Prostate gland (tissue), 2 donors: ENCODE results near the gene SHKBP1. TPM values are rescaled to one million over a fixed set of nuclear protein-coding genes. Genes with fewer than 3 reads are reported as not detected.
"Not testable (repeated sequence)": the region's sequence is repeated elsewhere in the genome, so short reads cannot be mapped to it uniquely, and the experiment has no call there.

Source experiments
- DNase-seq: peaks from one replicate; pipeline ENCODE4 v3.0.0-alpha.2; 2019; ENCODE audit warnings: low spot score
- H3K27ac ChIP-seq, 2 donors: fragments of 200-600 bp; sonication (generic); 2 replicates each; pipeline ENCODE4 v1.5.1; 2017 to 2019
- H3K27me3 ChIP-seq: fragments of 200-600 bp; sonication (generic); replicated peaks from 2 replicates; pipeline ENCODE4 v1.5.1; 2019; ENCODE audit not compliant: insufficient read depth
- H3K36me3 ChIP-seq, 2 donors: fragments of 200-600 bp; sonication (generic); 1 replicate in 1 of 2; 2 replicates in 1 of 2; pipeline versions ENCODE4 v1.5.1 to v1.8.1; 2017 to 2019
- H3K4me1 ChIP-seq: fragments of 200-600 bp; sonication (generic); replicated peaks from 2 replicates; pipeline ENCODE4 v1.5.1; 2019
- H3K4me3 ChIP-seq, 2 donors: fragments of 200-600 bp; sonication (generic); 2 replicates each; pipeline ENCODE4 v1.5.1; 2017 to 2019
- H3K9me3 ChIP-seq: fragments of 200-600 bp; sonication (generic); 2 replicates; pipeline ENCODE4 v1.5.1; 2017
- POLR2A ChIP-seq: fragments of 450-650 bp; IDR thresholded peaks from one replicate; pipeline ENCODE4 v1.6.1; 2016; ENCODE audit warnings: antibody characterized with exemption, mild to moderate bottlenecking
- POLR2AphosphoS5 ChIP-seq: sonication (generic); formaldehyde crosslinking; IDR thresholded peaks from one replicate; pipeline ENCODE4 v1.6.1; 2017; ENCODE audit warnings: antibody characterized with exemption
- WGBS: methylation state at CpG from one replicate; pipeline ENCODE4 v1.1.5; 2018; 5-methylcytosine and 5-hydroxymethylcytosine counted together
- intact Hi-C: fragments of 100-400 bp; cut with DNase I; formaldehyde crosslinking; loops from one replicate; pipeline ENCODE4 v1.14.2; 2022
- total RNA-seq, 2 donors: library from RNA; depleted of rRNA; stranded (reverse); fragments of >200 nt; gene quantifications; one replicate each; pipeline ENCODE4 v1.1.0, GENCODE V29; 2016
- TF ChIP-seq, protein P1 (sequence below), 4 experiments: fragments of 200-600 bp in 2 of 4; fragments of 450-650 bp in 2 of 4; sonication (generic) in 2 of 4; IDR thresholded peaks; 1 replicate in 3 of 4; 2 replicates in 1 of 4; pipeline ENCODE4 v1.5.1; 2016 to 2019; ENCODE audit warnings: antibody characterized with exemption in 4 of 4, mild to moderate bottlenecking in 2 of 4, moderate library complexity in 2 of 4

The SHKBP1 gene
- total RNA-seq, 2 donors from 2014 or later = 54.6 to 91.6 TPM

DNA sequence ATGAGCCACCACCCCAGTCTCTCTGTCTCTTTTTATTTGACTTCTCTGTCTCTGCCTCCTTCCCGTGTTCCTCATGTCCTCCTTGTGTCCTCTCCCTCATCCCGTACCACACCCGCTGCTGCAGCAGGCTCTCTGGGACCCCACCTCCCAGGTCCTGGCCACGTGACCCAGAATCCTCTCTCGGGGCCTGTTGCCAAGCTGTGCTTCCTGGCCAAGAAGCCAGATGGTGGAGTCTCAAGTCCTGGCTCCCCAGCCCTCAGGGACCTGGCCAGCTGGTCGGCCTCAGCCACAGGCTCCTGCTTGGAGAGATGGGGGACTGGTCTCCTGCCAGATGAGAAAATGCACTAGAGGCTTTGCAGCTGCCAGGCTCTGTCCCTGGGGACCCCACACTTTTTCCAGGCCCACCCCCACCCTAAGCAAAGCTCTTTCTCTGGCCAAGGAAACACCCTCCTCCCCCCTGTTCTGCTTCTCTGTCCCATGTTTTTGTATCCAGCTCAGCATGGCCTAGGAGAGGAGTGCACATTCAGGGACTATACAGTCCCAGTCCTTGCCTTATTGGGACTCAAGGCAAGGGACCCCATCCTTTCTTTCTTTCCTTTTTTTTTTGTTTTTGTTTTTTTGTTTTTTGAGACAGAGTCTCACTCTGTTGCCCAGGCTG, 34.3 kb upstream of the SHKBP1 start:
- no peak overlapping the region for H3K4me3 ChIP-seq
- H3K9me3 ChIP-seq = no peaks in the 10 kb centered on the region
- intact Hi-C loops = loop anchor here (5.0 kb wide), 1 partner anchor 55 kb away; no protein-coding TSS in a partner anchor
- WGBS = 43% methylated on average over 6 of the region's 6 CpGs
- H3K27ac ChIP-seq = no peak overlapping the region
- H3K27me3 ChIP-seq = no peaks in the 10 kb centered on the region
- H3K36me3 ChIP-seq = no peaks in the 10 kb centered on the region
- DNase-seq = no peak
- no peaks in the 10 kb centered on the region for H3K4me1 ChIP-seq
- TF ChIP-seq POLR2AphosphoS5 (no peak), POLR2A (no peak)
- TF ChIP-seq, protein P1, sequence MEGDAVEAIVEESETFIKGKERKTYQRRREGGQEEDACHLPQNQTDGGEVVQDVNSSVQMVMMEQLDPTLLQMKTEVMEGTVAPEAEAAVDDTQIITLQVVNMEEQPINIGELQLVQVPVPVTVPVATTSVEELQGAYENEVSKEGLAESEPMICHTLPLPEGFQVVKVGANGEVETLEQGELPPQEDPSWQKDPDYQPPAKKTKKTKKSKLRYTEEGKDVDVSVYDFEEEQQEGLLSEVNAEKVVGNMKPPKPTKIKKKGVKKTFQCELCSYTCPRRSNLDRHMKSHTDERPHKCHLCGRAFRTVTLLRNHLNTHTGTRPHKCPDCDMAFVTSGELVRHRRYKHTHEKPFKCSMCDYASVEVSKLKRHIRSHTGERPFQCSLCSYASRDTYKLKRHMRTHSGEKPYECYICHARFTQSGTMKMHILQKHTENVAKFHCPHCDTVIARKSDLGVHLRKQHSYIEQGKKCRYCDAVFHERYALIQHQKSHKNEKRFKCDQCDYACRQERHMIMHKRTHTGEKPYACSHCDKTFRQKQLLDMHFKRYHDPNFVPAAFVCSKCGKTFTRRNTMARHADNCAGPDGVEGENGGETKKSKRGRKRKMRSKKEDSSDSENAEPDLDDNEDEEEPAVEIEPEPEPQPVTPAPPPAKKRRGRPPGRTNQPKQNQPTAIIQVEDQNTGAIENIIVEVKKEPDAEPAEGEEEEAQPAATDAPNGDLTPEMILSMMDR (IDR thresholded peaks at IDR 0.05) = no peak

DNA sequence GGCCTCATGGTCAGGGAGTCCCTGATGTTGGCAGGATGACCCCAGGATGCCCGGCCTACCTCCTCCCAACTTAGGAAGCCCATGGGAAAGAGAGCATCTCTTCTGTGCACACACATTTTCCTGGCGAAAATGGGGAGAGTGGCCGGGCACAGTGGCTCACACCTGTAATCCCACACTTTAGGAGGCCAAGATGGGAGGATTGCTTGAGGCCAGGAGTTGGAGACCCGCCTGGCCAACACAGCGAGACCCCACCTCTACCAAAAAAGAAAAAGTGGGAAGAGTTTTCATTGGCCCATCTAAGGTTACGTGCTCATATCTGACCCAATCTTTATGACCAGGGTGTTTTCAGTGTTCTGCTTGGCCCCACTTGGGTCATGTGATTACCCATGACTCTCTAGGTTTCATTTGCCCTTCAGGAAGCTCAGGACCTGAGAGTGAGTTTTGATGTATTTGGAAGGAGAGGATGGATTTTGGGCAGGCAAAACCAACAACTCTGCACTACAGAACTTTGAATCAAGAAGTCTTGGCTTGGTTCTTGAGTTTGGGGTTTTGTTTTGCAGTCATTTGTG, 33.6 kb upstream of the SHKBP1 start:
- DNase-seq = no peak
- Histone ChIP-seq H3K9me3 (no peaks in the 10 kb centered on the region), H3K4me1 (no peaks in the 10 kb centered on the region), H3K36me3 (no peaks in the 10 kb centered on the region), H3K4me3 (no peak overlapping the region), H3K27me3 (no peaks in the 10 kb centered on the region), H3K27ac (no peak overlapping the region)
- intact Hi-C loops = loop anchor here (5.0 kb wide), 1 partner anchor 54 kb away; no protein-coding TSS in a partner anchor
- TF ChIP-seq, protein P1 (IDR thresholded peaks at IDR 0.05) = no peak
- TF ChIP-seq POLR2AphosphoS5 (no peak), POLR2A (no peak)
- 93% methylated on average over 6 of the region's 6 CpGs for whole genome bisulfite sequencing

DNA sequence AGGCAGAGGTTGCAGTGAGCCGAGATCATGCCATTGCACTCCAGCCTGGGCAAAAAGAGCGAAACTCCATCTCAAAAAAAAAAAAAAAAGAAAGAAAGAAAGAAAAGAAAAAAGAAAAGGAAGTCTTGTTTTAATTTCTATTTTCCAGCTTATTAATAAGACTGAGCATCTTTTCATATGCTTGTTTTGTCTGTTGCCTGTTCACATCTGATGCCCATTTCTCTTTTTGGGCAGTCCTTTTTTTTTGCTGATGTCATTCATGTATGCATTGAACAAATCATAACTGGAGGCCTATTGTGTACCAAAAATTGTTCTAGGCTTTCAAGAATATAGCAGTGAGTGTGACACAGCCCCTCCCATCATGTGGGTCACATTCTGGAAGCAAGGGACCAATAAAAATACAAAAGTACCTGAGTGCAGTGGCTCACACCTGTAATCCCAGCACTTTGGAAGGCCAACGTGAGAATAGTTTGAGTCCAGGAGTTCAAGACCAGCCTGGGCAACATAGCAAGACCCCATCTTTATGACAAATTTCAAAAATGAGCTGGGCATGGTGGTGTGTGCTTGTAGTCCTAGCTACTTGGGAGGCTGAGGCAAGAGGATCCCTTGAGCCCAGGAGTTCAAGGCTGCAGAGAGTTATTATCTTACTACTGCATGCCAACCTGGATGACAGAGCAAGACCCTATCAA, 30.4 kb upstream of the SHKBP1 start:
- H3K4me1 ChIP-seq, H3K4me3 ChIP-seq, H3K27ac ChIP-seq, H3K9me3 ChIP-seq, H3K27me3 ChIP-seq, H3K36me3 ChIP-seq, DNase-seq: not testable (repeated sequence)
- intact Hi-C loops = loop anchor here (5.0 kb wide), 1 partner anchor 86 kb away; no protein-coding TSS in a partner anchor
- WGBS = 80% methylated on average over 3 of the region's 3 CpGs

DNA sequence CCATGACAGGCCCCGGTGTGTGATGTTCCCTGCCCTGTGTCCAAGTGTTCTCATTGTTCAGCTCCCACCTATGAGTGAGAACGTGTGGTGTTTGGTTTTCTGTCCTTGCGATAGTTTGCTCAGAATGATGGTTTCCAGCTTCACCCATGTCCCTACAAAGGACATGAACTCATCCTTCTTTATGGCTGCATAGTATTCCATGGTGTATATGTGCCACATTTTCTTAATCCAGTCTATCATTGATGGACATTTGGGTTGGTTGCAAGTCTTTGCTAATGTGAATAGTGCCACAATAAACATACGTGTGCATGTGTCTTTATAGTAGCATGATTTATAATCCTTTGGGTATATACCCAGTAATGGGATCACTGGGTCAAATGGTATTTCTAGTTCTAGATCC, 29.5 kb upstream of the SHKBP1 start:
- 87% methylated on average over 4 of the region's 4 CpGs for WGBS
- intact Hi-C loops = loop anchor here (5.0 kb wide), 1 partner anchor 85 kb away; no protein-coding TSS in a partner anchor
- H3K9me3 ChIP-seq, H3K4me1 ChIP-seq, DNase-seq, H3K36me3 ChIP-seq, H3K4me3 ChIP-seq, H3K27ac ChIP-seq, H3K27me3 ChIP-seq: not testable (repeated sequence)

DNA sequence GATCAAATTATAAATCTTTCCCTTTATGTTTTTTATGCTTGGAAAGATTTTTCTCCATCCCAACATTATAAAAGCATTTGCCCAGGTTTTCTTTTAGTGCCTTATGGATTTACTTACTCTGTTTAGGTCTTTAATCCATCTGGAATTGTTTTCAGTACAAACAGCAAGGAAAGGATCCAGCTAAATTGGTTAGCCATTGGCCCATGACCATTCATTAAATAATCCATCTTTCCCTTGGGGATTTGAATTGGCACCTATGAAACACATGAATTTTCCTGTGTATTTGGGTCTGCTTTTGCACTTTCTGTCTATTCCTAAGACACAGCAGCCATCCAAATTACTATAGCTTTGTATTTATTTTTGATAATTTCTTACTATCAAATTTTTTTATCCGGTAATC, 28.8 kb upstream of the SHKBP1 start:
- Histone ChIP-seq H3K27me3 (no peaks in the 10 kb centered on the region), H3K27ac (no peak overlapping the region), H3K4me3 (no peak overlapping the region), H3K36me3 (no peaks in the 10 kb centered on the region), H3K4me1 (no peaks in the 10 kb centered on the region), H3K9me3 (no peaks in the 10 kb centered on the region)
- DNase-seq = no peak
- intact Hi-C loops = loop anchor here (5.0 kb wide), 1 partner anchor 84 kb away; no protein-coding TSS in a partner anchor
- TF ChIP-seq, protein P1 (IDR thresholded peaks at IDR 0.05) = no peak
- no peak for TF ChIP-seq POLR2AphosphoS5
- TF ChIP-seq POLR2A = no peak
- WGBS = 84% methylated on average over 1 of the region's 1 CpG
